GF-D8 (cell line): Measurements from ENCODE around the gene MMP28.

Source experiments
- DNase-seq: peaks from one replicate; lab custom pipeline; 2025; lab: John Stamatoyannopoulos, UW

Gene MMP28

DNA sequence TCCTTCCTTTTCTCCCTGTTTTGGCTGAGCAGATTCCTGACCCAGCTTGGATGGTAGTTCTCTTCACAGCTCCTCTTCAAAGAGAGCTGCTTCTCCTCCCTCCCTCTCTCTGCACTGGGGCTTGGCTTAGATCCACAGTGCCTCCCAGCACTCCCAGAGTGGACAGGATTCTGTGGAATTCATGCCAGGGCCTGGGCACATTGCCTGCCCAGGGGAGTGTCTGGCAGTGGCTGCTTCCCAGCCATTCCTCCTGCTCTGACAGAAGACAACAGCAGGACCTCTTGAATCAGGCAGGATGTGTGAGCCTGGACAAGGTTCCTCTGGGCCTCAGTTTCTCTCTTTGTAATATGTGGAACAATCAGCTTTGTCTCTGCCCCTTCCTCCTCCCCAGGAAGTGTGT, 4.5 kb upstream of the MMP28 start:
- no peak for DNase-seq

DNA sequence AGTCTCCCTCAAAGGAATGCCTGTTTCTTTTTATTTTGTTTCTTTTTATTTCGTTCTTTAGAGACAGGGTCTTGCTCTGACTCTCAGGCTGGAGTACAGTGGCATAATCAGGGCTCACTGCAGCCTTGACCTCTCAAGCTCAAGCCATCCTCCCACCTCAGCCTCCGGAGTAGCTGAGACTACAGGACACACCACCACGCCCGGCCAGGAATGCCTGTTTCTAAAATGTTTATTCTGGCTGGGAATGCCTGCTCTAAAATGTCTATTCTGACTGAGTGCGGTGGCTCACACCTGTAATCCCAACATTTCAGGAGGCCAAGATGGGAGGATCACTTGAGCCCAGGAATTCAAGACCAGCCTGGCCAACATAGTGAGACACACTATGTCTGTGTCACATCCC, 2.5 kb upstream of the MMP28 start:
- no peak for DNase-seq

- DNase-seq: no peak
Measured at GRCh38 chr17:35797370-35797769, 1.9 kb upstream of the MMP28 start.

DNA sequence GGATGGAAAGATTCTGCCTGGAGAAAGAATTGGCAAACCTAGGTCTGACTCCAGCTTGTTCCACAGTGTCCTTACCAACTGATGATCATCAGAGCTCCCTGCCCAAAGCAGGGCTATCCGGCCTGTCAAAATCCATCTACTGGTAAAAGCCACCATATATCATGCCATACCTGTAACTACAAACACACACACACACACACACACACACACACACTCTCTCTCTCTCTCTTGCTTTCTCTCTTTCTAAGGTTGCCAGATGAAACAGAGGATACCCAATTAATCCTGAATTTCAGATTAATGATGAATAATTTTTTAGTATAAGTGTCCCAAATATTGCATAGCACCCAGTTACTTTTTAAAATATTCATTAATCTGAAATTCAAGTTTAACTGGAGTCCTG, 1.5 kb upstream of the MMP28 start:
- no peak for DNase-seq

DNA sequence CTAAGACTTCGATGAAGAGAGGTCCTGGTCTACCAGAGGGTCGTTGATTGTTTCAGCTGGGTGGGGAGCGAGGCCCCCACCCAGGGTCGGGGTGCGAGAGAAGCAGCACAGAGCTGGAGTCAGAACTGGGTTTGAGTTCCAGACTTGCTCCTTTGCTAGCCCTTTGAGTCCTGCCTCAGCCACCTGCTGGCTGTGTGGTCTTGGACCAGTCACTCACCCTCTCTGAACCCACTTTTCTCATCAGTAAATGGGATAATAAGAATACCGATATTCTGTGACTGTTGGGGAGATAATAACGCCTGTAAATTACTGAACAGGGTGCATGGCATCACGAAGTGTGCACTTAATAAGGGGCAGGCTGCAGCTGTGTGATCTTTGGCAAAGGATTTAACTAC, 427 bp upstream of the MMP28 start:
- DNase-seq: no peak

DNA sequence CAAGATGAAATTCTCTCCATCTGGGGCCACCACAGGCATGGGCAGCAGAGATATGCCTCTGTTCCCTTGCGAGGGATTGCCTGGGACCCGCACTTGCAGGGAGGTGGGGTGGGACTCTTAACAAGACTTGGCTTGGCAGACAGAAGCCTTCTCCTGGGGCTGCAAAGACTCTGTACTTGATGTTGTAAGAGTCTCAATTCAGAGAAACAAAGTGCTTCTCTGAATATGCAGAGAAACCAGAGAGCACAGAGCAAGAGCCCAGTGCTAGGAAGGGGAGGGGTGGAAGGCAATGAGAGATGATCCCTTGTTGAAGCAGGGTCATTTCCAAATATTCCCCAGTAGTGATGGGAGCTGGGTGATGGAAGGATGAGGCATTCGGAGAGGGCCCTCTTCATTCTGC, 2.2 kb downstream of the MMP28 start:
- DNase-seq: no peak

- no peak for DNase-seq
Measured at GRCh38 chr17:35791681-35792350, 3.6 kb downstream of the MMP28 start.

GRCh38 chr17:35790841-35791240, 4.6 kb downstream of the MMP28 start:
- DNase-seq: no peak

- no peak for DNase-seq
Measured at GRCh38 chr17:35788477-35789368, 6.7 kb downstream of the MMP28 start.

- no peak for DNase-seq
Measured at GRCh38 chr17:35786941-35787432, 8.5 kb downstream of the MMP28 start.

GRCh38 chr17:35784895-35785294, 10.5 kb downstream of the MMP28 start:
- no peak for DNase-seq

GRCh38 chr17:35780950-35781349, 14.5 kb downstream of the MMP28 start:
- DNase-seq: no peak

DNA sequence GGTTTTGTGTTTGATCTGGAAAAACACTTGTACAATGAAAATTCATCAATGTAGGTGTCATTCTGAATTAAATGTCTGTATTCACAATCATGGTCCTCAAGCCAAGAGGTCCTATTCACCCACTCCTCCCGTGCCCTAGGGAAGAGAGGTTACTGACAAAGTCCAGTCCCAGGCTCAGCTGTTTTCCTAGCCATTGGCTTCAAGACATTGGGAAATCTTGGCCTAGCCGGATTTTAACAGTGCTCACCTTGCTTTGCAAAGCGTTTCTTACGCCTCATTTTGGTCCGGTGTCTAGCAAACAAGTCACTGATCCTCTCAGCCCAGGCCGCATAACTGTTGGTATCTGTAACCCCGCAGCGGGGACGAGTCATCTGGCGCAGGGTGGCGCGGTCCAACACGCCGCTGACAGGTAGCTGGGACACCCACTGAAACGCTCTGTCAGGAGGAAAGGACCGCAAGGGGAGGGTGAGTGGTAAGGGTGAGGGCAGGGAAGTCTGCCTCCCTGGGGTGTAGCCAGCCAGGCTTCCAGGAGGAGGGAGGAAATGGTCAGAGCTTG, 16.7 kb downstream of the MMP28 start:
- DNase-seq: no peak

- DNase-seq: no peak
Measured at GRCh38 chr17:35775583-35775982, 19.9 kb downstream of the MMP28 start.

DNA sequence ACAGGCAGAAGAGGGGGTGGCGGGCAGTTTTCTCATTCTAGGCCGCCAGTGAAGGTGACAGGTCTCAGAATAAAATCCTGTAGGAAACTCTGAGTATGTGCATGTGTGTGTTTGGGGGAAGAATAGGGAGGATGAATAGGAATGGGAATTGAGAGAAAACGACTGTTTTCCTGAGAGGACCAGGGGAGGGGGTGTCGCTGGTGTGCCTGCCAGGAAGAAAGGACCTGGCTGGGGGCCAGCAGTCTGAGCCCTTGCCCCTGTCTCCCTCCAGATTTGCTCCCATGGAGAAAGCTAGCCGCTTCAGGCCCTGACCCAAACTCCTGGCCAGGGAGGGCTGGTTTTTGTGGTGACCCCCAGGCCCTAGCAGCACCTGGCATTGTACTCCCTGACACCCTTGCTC, 20.4 kb downstream of the MMP28 start:
- no peak for DNase-seq

- DNase-seq: no peak
Measured at GRCh38 chr17:35774499-35774898, 20.9 kb downstream of the MMP28 start.

DNA sequence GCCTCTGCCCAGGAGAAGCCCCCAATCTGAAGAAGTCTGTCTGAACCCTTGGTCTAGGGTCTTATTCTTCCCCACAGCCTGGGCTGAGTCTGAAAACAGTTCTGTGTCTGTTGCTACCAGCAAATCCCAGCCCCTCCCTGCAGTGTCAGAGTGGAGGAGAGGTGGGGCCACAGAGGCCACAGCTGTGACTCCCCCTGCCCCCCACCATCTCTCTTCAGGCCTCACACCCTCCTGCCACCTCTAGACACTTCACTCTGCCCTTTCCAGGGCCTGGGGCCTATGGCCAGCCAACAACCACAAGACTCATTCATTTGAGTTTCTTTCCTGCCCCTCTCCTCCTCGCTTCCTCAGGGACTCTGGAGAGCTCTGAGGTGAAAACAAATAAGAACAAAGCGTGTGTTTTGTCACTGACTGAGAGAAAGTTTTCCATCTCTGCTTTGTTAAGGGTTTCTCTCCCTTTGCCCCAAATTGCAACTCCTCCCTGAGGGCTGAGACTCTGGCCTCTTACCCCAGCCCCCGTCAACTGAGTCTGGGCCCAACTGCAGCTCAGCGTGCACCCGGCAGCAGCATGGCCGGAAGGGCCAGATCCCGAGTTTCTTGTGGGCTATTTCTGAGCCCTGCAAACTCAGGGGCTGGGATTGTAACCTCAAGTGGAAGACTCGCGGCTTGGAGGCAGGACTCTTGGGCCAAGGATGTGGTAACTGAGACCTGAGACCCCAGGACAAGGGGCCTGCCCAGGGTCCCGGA, 21.6 kb downstream of the MMP28 start:
- no peak for DNase-seq

GRCh38 chr17:35773129-35773528, 22.3 kb downstream of the MMP28 start:
- DNase-seq: no peak

DNA sequence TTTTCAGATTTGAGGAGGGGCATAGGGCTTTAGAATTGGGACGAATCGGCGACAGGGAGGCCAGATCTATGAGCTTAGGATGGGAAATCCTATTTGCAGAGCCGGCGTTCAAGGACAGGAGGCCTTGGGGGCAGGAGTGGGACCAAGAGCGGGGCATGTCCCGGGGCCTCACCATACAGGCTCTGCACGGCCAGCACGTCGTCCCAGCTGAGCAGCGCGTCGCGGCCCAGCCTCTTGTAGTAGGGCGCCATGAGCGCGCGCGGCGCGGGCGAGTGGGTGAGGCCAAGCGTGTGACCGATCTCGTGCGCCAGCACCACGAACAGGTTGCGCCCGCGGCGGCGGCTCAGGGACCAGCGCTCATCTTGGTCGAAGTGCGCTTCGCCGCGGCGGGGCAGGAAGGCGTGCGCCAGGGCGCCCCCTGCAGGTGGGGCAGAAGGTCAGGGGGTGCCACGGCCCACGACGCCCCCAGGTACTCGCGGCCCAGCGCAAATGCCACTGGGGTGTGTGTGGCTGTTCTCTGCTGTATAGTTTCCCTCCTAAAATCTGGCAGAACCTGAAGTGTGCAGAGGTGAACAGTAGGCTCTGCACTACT, 25.4 kb downstream of the MMP28 start:
- no peak for DNase-seq

GRCh38 chr17:35768797-35769196, 26.6 kb downstream of the MMP28 start:
- DNase-seq: no peak

DNA sequence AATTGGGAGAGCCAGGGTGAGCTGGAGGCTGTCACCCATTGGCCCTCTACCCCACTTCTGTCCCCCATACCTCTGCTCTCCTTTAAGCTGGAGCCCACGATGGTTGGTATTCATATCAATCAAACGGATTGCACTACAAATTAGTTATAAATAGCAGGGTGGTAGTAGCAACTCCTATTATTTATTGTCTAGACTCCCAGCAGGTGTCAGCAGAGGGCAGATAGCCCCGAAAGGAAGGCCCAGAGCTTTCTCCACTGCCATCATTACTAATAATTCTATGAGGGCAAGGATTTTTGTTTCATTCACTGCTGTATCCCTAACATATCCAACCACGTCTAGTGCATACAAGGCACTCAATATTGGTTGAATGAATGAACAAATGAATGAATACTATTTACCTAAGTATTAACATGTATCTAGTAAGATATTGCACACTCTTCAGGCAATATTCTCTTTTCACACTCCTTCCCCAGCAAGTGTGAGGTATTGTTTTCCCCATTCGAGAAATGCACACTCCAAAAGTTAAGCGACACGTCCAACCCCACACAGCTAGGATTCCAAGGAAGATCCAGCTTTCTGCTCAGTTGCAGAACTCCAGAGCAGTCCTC, 28.4 kb downstream of the MMP28 start:
- DNase-seq: peak; percentile 5

GRCh38 chr17:35766489-35766877, 29.0 kb downstream of the MMP28 start:
- no peak for DNase-seq
